HG02852 (cell line): ENCODE results near the gene YWHAE.
"Not testable (repeated sequence)": the region's sequence is repeated elsewhere in the genome, so short reads cannot be mapped to it uniquely, and the experiment has no call there.

Experiments
- ATAC-seq: cut with Tn5 transposase; IDR thresholded peaks from one replicate; pipeline ENCODE4 v1.9.1; 2021; ENCODE audit warnings: mild to moderate bottlenecking, moderate library complexity; ENCODE audit not compliant: unreplicated experiment

Gene YWHAE

DNA sequence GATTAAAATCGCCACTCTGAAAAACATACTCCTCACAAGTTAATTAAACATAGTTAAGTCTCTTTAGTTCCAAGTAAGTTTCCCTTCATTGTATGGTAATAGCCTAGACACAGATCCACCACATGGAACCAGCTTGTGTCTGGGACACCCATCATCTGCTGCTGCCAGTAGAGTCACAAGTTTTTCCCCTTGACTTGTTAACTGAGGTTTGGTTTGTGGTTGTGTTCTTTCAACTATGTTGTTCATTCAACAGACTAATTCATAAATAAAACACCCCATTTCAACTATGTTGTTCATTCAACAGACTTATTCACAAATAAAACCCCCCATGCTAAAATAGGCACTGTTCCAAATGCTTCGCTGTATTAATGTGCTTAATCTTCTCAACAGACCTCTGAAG, 24.4 kb downstream of the YWHAE start:
- no peak for ATAC-seq

DNA sequence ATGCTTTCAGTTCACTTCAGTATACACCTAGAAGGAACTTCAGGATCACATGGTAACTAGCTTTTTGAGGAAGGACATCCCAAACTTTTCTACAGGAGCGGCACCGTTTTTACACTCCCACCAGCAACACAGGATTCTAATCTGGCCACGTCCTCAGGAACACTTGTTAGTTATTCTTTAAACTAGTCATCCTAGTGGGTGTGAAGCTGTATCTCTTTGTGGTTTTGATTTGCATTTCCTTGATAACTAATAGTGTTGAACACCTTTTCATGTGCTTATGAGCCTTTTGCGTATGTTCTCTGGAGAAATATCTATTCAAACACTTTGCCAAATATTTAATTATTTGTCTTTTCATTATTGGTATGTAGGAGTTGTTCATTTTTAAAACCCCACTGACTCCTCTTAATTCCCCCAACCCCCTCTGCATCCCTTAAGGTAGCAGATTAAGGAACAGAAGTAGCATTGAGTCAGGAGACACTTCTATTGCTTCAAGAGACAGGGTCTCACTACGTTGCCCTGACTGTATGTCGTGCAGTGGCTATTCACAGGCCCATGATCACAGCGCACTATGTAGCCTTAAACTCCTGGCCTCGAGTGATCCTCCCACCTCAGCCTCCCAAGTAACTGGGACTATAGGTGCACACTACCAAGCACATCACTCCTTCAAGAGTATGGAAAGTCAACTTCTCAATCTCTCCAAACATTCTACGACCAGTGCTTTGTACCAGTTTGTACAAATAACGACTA, 25.4 kb downstream of the YWHAE start:
- ATAC-seq = no peak

DNA sequence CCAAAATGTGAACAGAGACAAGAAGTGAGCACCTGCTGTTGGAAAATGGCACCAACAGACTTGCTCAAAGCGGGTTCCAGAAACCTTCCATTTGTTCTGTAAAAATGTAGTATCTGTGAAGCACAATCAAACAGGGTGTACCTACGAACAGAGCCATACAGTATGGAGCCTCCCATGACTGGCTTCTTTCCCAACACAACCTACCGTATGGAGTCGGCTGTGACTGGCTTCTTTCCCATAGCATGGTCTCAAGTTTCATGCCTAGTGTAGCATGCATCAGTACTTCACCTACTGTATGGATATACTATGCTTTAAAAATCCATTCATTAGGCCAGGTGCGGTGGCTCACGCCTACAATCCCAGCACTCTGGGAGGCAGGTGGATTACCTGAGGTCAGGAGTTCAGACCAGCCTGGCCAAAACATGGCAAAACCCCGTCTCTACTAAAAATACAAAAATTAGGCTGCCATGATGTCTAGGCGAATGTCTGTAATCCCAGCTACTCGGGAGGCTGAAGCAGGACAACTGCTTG, 26.2 kb downstream of the YWHAE start:
- ATAC-seq = no peak

DNA sequence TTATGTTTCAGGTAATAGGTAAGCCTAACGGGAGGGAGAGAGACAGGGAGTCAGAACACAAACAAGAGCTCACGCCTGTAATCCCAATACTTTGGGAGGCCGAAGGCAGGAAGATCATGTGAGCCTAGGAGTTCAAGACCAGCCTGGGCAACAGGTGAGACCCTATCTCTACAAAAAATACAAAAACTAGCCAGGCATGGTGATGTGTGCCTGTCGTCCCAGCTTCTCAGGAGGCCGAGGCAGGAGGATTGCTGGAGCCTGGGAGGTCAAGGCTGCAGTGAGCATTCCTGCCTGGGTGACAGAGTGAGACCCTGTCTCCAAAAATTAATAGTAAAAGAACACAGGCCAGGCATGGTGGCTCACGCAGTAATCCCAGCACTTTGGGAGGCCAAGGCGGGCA, 27.4 kb downstream of the YWHAE start:
- no peak for ATAC-seq

DNA sequence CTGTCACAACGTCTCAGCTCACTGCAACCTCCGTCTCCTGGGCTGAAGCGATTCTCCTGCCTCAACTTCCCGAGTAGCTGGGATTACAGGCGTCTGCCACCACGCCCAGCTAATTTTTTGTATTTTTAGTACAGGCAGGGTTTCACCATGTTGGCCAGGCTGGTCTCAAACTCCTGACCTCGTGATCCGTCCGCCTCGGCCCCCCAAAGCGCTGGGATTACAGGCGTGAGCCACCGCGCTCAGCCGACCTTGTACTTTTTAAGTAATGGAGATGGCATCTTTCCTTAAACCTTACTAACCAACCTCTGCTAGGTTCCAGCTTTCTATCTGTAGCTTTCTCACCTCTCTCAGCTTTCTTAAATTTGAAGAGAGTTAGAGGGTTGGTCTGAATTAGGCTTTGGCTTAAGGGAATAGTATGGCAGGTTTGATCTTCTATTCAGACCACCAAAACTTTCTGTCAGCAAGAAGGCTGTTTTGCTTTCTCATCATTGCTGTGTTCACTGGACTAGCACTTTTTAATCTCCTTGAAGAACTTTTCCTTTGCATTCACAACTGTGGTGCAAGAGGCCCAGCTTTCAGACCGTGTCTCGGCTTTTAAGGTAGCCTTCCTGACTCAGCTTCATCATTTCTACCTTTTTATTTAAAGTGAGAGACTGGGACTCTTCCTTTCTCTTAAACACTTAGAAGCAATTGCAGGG, 28.0 kb downstream of the YWHAE start:
- no peak for ATAC-seq

DNA sequence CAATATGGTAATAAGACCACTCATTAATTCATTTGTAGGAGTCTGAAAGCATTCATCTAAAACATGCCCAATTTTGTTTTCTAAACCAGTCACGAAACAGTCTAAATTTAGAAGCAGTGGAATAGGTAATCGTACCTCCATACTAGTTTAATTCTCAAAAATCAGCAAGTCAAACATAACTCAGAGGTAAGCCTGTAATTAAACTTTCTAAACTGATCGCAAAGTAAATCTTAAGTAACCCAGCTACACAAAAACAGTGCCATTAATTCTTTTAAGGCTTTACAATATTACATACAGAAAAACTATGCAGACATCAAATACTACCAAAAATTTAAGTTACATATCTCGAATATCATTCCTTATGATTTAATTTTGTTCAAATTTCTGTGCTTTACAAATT, 31.4 kb downstream of the YWHAE start:
- no peak for ATAC-seq

DNA sequence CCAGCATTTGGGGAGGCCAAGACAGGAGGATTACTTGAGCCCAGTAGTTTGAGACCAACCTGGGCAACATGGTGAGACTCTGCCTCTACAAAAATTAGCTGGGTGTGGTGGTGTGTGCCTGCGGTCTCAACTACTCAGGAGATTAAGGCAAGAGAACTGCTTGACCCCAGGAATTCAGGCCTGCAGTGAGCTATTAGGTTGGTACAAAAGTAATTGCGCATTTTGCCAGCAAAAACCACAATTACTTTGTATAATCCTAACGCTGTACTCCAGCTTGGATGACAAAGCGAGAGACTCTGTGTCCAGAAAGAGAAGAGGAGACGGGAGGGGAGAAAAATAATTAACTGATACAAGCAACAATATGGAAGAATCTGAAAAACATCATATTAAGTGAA, 32.7 kb downstream of the YWHAE start:
- ATAC-seq = no peak

DNA sequence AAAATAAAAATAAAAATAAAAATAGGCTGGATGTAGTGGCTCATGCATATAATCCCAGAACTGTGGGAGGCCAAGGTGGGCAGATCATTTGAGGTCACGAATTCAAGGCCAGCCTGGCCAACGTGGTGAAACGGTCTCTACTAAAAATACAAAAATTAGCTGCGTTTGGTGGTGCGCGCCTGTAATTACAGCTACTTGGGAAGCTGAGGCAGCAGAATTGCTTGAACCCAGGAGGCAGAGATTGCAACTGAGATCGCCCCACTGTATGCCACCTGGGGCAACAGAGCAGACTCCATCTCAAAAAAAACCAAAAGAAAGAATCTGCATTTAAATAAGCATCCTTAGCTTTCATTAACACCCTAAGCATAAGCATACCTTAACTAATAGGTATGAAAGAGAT, 33.8 kb downstream of the YWHAE start:
- no peak for ATAC-seq

DNA sequence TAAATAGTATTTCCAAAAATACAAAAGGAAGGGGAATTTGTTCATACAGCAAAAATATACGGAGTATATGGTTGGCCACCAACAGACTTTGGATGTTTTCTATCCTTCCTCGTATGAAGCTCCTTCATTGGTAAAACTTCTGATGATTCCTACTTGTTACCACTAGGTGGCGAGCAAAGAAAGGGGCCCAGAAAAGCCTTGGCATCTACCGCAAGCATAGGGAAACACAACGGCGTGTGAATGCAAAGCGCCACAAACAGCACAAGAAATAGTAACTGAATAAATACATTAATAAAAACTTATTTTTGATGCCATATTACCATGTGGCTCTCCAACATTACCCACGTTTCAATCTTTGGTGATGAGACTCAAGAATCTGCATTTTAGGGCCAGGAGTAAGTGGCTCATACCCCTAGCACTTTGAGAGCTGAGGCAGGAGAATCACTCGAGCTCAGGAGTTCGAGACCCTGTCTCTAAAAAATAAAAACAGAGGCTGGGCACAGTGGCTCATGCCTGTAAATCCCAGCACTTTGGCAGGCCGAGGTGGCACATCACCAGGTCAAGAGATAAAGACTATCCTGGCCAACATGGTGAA, 34.5 kb downstream of the YWHAE start:
- ATAC-seq = no peak

DNA sequence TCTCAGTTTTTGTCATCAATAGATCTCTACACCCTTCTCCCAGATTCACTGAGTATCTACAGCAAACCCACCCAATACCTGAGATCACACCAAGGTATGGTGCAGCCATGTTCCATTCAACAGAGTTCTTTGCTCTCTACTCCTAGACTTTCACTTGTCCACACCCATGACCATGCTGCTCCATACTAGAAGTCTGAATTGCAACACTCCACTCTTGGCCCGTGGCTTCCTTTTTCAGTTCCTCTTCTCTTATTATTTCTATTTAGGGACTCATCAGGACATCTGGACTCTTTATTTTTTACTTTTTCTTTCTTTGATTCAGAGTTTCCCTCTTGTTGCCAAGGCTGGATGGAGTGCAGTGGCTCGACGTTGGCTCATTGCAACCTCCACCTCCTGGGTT, 37.1 kb downstream of the YWHAE start:
- no peak for ATAC-seq

DNA sequence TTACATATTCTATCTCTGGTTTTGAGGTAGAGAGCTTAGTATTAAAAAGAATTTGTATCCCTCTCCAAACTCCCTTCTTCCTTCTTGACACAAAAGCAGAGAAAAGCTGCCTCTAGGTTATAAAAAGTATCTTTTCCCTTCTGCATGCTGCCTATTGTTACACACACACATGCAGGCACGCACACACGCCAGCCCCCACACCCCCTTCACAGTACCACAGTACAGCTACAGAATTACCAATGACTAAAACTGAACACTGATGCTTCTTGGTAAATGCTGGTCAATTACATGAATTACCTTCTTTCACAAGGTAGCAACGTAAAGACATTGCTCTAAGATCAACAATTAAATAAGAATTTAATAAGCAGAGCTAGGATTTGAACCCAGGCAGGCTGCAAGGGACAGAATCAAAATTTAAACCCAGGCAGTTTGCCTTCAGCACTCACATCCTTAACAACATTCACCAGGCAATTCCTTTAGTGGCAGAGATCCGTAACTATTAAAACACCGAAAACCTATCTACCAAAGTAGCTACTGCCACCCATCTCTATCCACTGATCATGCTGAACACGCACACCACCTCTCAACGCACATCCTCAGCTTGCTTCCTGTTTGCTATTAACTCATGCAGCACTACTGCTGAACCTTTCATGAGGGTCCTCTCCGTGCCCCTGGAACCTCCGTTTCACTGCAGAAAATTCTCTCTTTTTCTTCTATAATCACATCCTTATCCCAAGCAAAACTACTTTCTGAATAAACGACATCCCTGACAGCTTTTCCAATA, 37.8 kb downstream of the YWHAE start:
- no peak for ATAC-seq

DNA sequence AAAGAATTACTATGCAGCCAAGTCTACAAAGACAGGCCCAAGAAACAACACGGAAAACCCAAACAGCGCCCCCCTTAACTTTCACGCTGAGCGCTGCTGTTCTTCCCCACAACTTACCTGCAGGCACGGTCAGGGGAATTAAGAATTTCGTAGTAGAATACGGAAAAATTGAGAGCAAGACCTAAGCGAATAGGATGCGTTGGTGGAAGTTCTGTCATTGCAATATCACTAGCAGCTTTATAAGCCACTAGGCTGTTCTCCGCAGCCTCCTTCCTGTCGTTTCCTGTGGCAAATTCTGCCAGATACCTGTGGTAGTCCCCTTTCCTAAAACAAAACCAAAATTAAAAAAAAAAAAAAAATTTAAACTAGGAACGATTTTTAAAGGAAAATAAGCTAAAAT, 39.0 kb downstream of the YWHAE start:
- ATAC-seq = no peak

DNA sequence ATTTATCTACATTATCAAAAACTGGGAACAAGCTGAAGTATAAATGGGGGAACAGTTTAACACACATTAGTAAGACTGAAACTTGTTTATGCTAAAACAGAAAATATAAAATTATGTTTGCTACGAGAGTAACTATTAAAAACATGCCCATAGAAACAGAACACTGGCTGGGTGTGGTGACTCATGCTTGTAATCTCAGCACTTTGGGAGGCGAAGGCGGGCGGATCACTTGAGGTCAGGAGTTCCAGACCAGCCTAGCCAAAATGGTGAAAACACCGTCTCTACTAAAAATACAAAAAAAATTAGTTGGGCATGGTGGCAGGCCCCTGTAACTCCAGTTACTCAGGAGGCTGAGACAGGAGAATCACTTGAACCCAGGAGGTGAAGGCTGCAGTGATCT, 39.7 kb downstream of the YWHAE start:
- ATAC-seq = not testable (repeated sequence)

DNA sequence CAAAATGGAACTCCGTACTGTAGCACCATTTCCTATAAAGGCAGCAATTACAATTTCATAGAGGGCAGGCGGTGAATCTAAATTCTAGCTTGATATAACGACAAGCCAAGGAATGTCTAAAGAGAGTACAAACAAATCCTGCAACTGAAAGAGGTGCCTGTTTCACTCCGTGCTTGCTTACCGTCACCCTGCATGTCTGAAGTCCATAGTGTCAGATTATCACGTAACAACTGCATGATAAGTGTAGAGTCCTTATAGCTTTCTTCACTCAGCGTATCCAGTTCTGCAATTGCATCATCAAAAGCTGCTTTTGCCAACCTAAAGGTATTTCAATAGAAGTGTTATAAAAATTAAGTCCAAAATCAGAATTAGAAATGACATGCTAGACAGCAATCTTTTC, 46.0 kb downstream of the YWHAE start:
- ATAC-seq = no peak

DNA sequence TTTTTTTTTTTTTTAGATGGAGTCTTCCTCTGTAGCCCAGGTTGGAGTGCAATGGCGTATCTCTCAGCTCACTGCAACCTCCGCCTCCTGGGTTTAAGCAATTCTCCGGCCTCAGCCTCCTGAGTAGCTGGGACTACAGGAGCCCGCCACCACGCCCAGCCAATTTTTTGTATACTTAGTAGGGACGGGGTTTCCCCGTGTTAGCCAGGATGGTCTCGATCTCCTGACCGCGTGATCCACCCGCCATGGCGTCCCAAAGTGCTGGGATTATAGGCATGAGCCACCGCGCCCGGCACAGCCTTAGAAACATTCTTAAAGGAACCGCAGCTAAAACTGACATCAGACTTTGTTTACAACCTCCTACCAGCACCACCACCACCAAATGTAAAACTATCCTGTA, 47.5 kb downstream of the YWHAE start:
- ATAC-seq = not testable (repeated sequence)

DNA sequence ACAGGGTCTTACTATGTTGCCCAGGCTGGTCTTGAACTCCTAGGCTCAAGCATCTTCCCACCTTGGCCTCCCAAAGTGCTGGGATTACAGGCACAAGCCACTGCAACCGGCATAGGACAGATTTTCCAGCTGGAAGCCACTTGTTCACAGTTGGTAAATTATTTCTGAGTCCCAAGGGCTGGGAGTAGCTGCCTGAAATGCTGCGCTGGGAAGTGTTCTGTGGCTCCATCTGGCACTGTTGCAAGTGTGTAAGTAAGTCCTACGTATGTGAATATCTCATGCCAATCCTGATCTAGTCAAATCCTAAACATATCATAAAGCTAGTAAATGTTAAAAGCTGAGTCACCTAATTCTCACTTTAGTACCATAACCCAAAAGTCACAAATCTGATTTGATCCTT, 48.1 kb downstream of the YWHAE start:
- no peak for ATAC-seq

DNA sequence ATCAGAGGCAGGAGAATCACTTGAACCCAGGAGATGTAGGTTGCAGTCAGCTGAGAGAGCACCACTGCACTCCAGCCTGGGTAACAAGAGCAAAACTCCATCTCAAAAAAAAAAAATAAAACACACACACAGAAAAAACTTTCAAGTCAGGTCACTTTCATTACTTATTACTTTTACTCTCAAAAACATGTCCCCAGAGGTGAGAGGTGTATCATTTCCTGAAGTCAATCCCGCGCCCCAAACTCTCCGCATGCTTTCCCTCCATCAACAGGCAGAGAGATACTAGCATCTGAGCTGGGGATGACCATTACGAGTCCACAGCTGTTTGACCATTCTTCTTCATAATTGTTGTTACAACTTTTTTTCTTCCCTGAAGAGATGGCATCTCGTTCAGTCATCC, 48.7 kb downstream of the YWHAE start:
- no peak for ATAC-seq

DNA sequence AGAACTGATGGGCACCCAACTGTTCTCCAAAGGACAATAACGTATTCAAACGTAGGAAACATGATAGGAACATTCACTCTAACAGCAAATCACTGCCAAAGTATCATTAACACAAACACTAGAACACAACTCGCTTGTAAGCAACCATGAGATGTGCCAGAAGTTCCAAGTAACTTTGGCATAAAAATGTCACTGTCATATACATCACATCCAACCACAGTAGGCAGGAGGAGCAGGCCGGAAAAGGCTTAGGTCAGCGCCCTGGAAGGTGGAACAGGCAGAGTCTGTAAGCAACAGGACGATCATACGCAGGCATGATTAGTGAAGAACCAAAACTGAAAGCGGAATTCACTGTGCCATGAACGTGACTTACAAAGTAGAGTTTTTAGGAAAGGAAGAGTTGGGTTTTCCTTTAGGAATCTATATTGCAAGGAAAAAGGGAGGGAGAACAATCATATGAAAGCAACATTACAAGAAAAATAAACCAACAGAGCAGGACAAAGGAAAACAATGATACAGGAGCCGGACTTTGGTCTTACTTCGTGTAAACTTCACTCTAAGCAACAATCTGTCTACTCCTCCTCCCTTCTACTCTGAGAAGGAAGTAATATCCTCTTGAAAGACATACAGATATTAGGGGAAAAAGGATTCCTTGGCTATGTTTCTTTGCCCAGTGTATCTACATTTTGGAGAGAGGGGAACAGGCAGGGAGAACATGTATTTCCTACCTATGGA, 52.3 kb downstream of the YWHAE start:
- no peak for ATAC-seq

DNA sequence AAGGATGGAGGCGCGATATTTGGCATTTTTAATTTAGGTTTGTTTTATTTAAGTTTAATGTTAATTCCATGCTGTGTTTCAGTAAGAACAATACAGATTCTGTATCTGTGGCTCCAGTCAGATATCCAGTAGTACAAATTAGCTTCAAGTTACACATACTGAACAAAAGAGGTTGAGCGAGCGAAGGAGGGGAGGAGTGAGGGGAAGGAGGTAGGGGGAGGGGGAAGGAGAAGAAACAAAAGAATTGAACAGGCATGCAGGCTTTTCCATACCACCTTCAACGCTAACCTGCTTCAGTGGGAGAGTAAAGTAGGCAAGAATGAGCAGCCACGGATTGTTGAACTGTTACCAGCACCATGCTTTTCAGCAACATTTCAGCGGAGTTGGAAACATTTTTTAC, 55.5 kb downstream of the YWHAE start:
- ATAC-seq = no peak

DNA sequence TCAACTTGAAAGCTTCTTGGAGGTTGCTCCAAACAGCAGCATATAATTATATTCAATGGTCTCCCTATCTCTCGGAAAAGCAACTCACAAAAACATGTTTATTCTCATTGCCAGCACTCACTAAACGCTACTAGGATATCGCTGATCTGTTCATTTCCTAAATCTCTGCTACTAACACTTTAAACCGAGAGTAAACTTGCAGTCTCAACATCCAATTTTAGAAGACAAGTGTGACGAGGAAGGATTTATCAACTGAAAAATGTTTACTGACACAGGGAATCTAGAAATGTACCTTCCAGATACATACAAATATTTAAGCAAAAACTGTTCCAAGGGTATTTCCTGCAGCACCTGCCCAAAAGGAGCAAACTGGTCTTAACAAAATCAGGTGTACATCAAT, 56.5 kb downstream of the YWHAE start:
- ATAC-seq = no peak

DNA sequence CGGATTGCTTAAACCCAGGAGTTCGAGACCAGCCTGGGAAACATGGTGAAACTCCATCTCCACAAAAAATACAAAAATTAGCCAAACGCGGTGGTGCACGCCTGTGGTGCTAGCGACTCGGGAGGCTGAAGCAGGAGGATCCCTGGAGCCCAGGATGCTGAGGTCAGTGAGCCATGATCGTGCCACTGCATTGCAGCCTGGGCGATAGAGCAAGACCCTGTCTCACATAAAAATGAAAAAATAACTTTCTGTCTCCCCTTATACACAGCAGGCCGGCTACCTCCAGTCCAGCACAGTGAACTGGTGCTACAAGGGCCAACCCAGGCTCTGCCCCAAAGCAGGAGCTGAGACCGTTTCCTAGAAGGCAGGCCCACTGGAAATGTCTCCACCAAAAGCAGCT, 59.7 kb downstream of the YWHAE start:
- no peak for ATAC-seq
